Neuronal stem cell (in vitro differentiated cells): ENCODE data around the gene TNRC18.

Experiments
- DNase-seq: peaks from one replicate; pipeline ENCODE4 v3.0.0-alpha.2; 2013; ENCODE audit warnings: low spot score
- H2AFZ ChIP-seq: one replicate; pipeline ENCODE4 v1.6.1; 2013; ENCODE audit warnings: mild to moderate bottlenecking, low read length, inconsistent platforms
- H2AK5ac ChIP-seq: 2 replicates; pipeline ENCODE4 v1.6.1; 2013; ENCODE audit warnings: low read depth, mild to moderate bottlenecking, inconsistent platforms, low read length, moderate library complexity, mixed read lengths
- H2BK120ac ChIP-seq: 2 replicates; pipeline ENCODE4 v1.6.1; 2013; ENCODE audit warnings: low read depth, mild to moderate bottlenecking, inconsistent platforms, low read length, moderate library complexity, mixed read lengths
- H2BK12ac ChIP-seq: one replicate; pipeline ENCODE4 v1.6.1; 2013; ENCODE audit warnings: low read length, inconsistent platforms
- H2BK15ac ChIP-seq: 2 replicates; pipeline ENCODE4 v1.6.1; 2013; ENCODE audit warnings: mild to moderate bottlenecking, low read length, inconsistent platforms, mixed read lengths
- H2BK5ac ChIP-seq: one replicate; pipeline ENCODE4 v1.6.1; 2013; ENCODE audit warnings: inconsistent platforms, mild to moderate bottlenecking, low read length, moderate library complexity
- H3K14ac ChIP-seq: one replicate; pipeline ENCODE4 v1.6.1; 2013; ENCODE audit warnings: low read length, inconsistent platforms
- H3K18ac ChIP-seq: 2 replicates; pipeline ENCODE4 v1.6.1; 2013; ENCODE audit warnings: low read length, inconsistent platforms
- H3K23ac ChIP-seq: 2 replicates; pipeline ENCODE4 v1.6.1; 2013; ENCODE audit warnings: low read depth, mild to moderate bottlenecking, mixed read lengths, low read length, inconsistent platforms; ENCODE audit not compliant: poor library complexity
- H3K27ac ChIP-seq: replicated peaks from 3 replicates; pipeline ENCODE4 v1.5.1; 2013; ENCODE audit warnings: low read length, inconsistent platforms
- H3K27me3 ChIP-seq, 3 experiments: 2 replicates each; pipeline ENCODE4 v1.6.1; 2013; ENCODE audit warnings: low read length in 3 of 3, mild to moderate bottlenecking in 2 of 3, inconsistent platforms in 1 of 3, low read depth in 1 of 3, mixed read lengths in 1 of 3, moderate library complexity in 1 of 3; ENCODE audit not compliant: control insufficient read depth in 3 of 3, insufficient read depth in 3 of 3
- H3K36me3 ChIP-seq, 2 donors: replicated peaks in 1 of 2; 2 replicates each; pipeline ENCODE4 v1.6.1; 2013; ENCODE audit warnings: low read length in 2 of 2; ENCODE audit not compliant: control insufficient read depth in 2 of 2, insufficient read depth in 2 of 2
- H3K4ac ChIP-seq: 2 replicates; pipeline ENCODE4 v1.6.1; 2013; ENCODE audit warnings: inconsistent platforms, mild to moderate bottlenecking, low read length, moderate library complexity
- H3K4me1 ChIP-seq, 2 donors: 1 replicate in 1 of 2; 2 replicates in 1 of 2; pipeline ENCODE4 v1.6.1; 2013; ENCODE audit warnings: low read length in 2 of 2, low read depth in 1 of 2; ENCODE audit not compliant: control insufficient read depth in 2 of 2, insufficient read depth in 1 of 2
- H3K4me2 ChIP-seq: one replicate; pipeline ENCODE4 v1.6.1; 2013; ENCODE audit warnings: mild to moderate bottlenecking, low read length, inconsistent platforms; ENCODE audit not compliant: insufficient read depth, poor library complexity, severe bottlenecking
- H3K4me3 ChIP-seq, 2 donors: 2 replicates each; pipeline ENCODE4 v1.5.1; 2013; ENCODE audit warnings: low read length in 2 of 2, mild to moderate bottlenecking in 2 of 2, inconsistent platforms in 1 of 2, moderate library complexity in 1 of 2
- H3K79me1 ChIP-seq: one replicate; pipeline ENCODE4 v1.6.1; 2013; ENCODE audit warnings: low read depth, mild to moderate bottlenecking, inconsistent platforms, low read length, moderate library complexity
- H3K9ac ChIP-seq: one replicate; pipeline ENCODE4 v1.6.1; 2013; ENCODE audit warnings: mild to moderate bottlenecking, low read depth, low read length, inconsistent platforms; ENCODE audit not compliant: poor library complexity
- H3K9me3 ChIP-seq, 2 donors: replicated peaks in 1 of 2; 2 replicates each; pipeline versions ENCODE3 to v1.6.1; 2013; ENCODE audit warnings: low read length in 2 of 2, mild to moderate bottlenecking in 2 of 2, inconsistent platforms in 1 of 2, low read depth in 1 of 2, mixed read lengths in 1 of 2, moderate library complexity in 1 of 2; ENCODE audit not compliant: control insufficient read depth in 2 of 2, insufficient read depth in 1 of 2
- H4K8ac ChIP-seq: one replicate; pipeline ENCODE4 v1.6.1; 2013; ENCODE audit warnings: low read depth, mild to moderate bottlenecking, inconsistent platforms, low read length, moderate library complexity
- H4K91ac ChIP-seq: one replicate; pipeline ENCODE4 v1.6.1; 2013; ENCODE audit warnings: low read length, low read depth, mild to moderate bottlenecking, inconsistent platforms; ENCODE audit not compliant: poor library complexity
- WGBS, 2 donors: extraction: QIAGEN DNeasy Blood & Tissue Kit; methylation state at CpG; one replicate each; pipeline ENCODE4 v1.1.7; 2013; ENCODE audit warnings: missing lambda C conversion rate in 2 of 2, mixed read lengths in 1 of 2; ENCODE audit not compliant: insufficient read length in 2 of 2, insufficient replicate concordance in 1 of 2; ENCODE audit errors: extremely low coverage in 2 of 2; 5-methylcytosine and 5-hydroxymethylcytosine counted together

The TNRC18 gene

DNA sequence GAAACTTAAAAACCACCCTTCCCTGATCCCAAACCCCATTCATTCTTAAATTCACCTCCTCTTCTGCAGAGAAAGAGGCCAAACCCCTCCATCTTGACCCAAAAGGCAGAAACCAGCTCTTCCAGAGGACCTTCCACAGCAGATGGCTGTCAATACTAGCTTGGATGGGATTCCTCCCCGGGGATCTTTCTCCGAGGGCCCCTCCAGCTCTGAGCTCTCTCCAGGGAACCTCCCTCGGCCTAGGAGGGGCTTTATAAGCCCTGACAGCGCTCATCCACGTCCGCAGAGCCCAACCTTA is 5.4 kb downstream of the TNRC18 start:
- DNase-seq: no peak
- peaks cover 2 to 58% of the 10 kb centered on the region in 2 donors for H3K36me3 ChIP-seq
- no peak overlapping the region for H3K4me3 ChIP-seq

DNA sequence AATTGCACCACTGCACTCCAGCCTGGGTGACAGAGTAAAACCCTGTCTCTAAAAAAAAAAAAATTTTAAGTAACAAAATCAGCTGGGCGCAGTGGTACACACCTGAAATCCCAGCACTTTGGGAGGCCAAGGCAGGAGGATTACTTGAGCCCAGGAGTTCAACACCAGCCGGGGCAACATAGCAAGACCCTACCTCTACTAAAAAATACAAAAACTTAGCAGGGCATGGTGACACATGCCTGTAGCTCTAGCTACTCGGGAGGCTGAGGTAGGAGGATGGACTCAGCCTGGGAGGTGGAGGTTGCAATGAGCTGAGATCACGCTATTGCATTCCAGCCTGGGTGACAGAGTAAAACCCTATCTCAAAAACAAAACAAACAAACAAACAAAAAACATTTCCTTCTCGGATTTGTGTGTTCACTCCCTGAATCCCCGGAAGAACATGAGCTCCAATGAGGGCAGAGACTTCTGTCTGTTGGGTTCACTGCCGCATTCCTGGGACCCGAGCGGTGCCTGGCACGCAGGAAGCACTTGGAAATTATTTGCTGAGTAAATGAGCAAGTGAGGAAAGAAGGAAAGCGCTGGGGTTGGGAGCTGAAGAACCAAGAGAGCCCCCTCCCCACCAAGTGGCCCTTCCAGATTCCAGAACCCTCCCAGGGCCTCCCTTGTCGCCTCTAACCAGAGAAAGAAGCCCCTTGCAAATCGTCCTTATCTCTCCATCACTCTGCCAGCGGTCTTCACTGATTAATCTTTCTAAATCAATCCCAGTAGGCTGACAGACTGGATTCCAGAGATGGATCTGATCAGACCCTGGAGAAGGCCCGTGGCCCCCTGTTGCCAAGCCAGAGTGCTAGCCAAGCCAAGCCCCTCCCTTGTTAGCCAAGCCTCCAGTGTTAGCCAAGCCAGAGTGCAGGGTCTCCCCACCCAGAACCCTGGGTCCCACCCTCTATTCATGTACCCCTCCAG is 6.2 kb downstream of the TNRC18 start:
- Histone ChIP-seq H2BK12ac (peak overlapping the region; percentile 7), H2BK15ac (no peak overlapping the region), H3K18ac (peak overlapping the region; percentile 79), H3K23ac (no peak overlapping the region), H3K27me3 (peaks cover 0 to 2% (median 0%) of the 10 kb centered on the region in 3 experiments), H2BK5ac (peak overlapping the region; percentile 47), H3K4me1 (peaks cover 14 to 26% of the 10 kb centered on the region in 2 donors), H3K79me1 (peaks cover 20% of the 10 kb centered on the region), H2AK5ac (peak overlapping the region; percentile 69), H3K4me2 (no peak overlapping the region), H3K4ac (no peak overlapping the region), H3K4me3 (no peak overlapping the region), H3K27ac (peak overlapping the region; percentile 29), H3K36me3 (peaks cover 2 to 65% of the 10 kb centered on the region in 2 donors), H3K9ac (no peak overlapping the region), H2BK120ac (no peak overlapping the region), H2AFZ (no peak overlapping the region), H4K91ac (no peak overlapping the region), H4K8ac (no peak overlapping the region), H3K9me3 (peaks cover 0 to 5% of the 10 kb centered on the region in 2 donors), H3K14ac (no peak overlapping the region)
- no peak for DNase-seq
- no CpG with 5 or more reads among the region's 15 CpGs for WGBS, 2 donors

More for the DNA sequence above, 5.4 kb downstream of the TNRC18 start:
- H4K8ac ChIP-seq: no peak overlapping the region
- H2AFZ ChIP-seq: no peak overlapping the region
- H3K23ac ChIP-seq: no peak overlapping the region
- peak overlapping the region; percentile 56 for H3K4me2 ChIP-seq
- no peak overlapping the region for H3K9ac ChIP-seq
- peak overlapping the region; percentile 47 for H2BK5ac ChIP-seq
- H2BK12ac ChIP-seq: peak overlapping the region; percentile 7
- no CpG with 5 or more reads among the region's 6 CpGs for WGBS, 2 donors
- no peak overlapping the region for H3K4ac ChIP-seq
- H3K18ac ChIP-seq: peak overlapping the region; percentile 83
- H3K4me1 ChIP-seq: peaks cover 14 to 26% of the 10 kb centered on the region in 2 donors
- H3K14ac ChIP-seq: no peak overlapping the region
- H2AK5ac ChIP-seq: no peak overlapping the region
- H2BK120ac ChIP-seq: no peak overlapping the region
- no peaks in the 10 kb centered on the region for H3K9me3 ChIP-seq
- H2BK15ac ChIP-seq: no peak overlapping the region
- peak overlapping the region; percentile 79 for H3K27ac ChIP-seq
- H3K79me1 ChIP-seq: peaks cover 15% of the 10 kb centered on the region
- no peak overlapping the region for H4K91ac ChIP-seq
- H3K27me3 ChIP-seq: peaks cover 0 to 2% (median 0%) of the 10 kb centered on the region in 3 experiments

DNA sequence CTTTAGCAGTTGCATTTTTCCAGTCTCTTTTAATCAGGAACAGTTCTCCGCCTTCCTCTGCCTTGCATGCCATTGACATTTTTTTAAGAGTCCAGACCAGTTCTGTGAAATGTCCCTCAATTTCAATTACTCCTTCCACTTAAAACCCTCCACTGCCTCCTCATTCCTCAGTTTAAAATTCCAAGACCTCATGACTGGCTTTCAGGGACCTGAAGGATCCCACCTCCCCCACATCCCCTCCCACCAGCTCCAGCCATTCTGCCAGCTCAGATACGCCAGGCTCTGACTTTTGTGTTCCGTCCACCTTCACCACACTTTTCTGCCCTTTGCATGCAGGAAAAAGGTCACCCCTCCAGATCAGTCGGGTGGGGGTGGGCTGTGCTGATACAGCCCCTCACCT is 8.7 kb downstream of the TNRC18 start:
- H3K36me3 ChIP-seq: peaks cover 5 to 69% of the 10 kb centered on the region in 2 donors
- H3K4me1 ChIP-seq: peaks cover 14 to 26% of the 10 kb centered on the region in 2 donors
- no peak overlapping the region for H3K9ac ChIP-seq
- H2BK5ac ChIP-seq: no peak overlapping the region
- no peak overlapping the region for H4K8ac ChIP-seq
- H3K27me3 ChIP-seq: no peaks in the 10 kb centered on the region
- no peak overlapping the region for H2BK120ac ChIP-seq
- no peak overlapping the region for H4K91ac ChIP-seq
- H3K18ac ChIP-seq: peak overlapping the region; percentile 57
- H3K4me3 ChIP-seq: no peak overlapping the region
- H3K79me1 ChIP-seq: peaks cover 14% of the 10 kb centered on the region
- no peak overlapping the region for H3K23ac ChIP-seq
- H3K9me3 ChIP-seq: peaks cover 3 to 18% of the 10 kb centered on the region in 2 donors
- no CpG with 5 or more reads among the region's 4 CpGs for WGBS, 2 donors
- peak overlapping the region; percentile 70 for H3K27ac ChIP-seq
- H2BK15ac ChIP-seq: no peak overlapping the region
- no peak overlapping the region for H2AFZ ChIP-seq
- H3K4me2 ChIP-seq: no peak overlapping the region
- no peak overlapping the region for H2BK12ac ChIP-seq
- H3K4ac ChIP-seq: no peak overlapping the region
- no peak overlapping the region for H2AK5ac ChIP-seq
- no peak for DNase-seq
- H3K14ac ChIP-seq: peak overlapping the region; percentile 38

DNA sequence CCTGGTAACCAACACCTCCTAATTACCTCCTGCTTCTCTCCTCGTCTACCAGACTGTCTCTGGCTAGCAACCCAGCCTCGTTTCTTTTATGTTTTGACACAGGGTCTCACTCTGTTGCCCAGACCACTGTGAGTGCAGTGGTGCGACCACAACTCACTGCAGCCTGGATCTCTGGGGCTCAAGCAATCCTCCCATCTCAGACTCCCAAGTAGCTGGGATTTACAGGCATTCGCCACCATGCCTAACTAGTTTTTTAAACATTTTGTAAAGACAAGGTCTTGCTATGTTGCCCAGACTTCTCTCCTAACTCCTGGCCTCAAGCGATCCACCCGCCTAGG is 10.2 kb downstream of the TNRC18 start:
- no peak overlapping the region for H4K8ac ChIP-seq
- H3K9me3 ChIP-seq: peaks cover 3 to 18% of the 10 kb centered on the region in 2 donors
- no peak overlapping the region for H3K4me2 ChIP-seq
- no peak overlapping the region for H3K27ac ChIP-seq
- H3K9ac ChIP-seq: peak overlapping the region; percentile 30
- H3K36me3 ChIP-seq: peaks cover 5 to 72% of the 10 kb centered on the region in 2 donors
- no peak overlapping the region for H4K91ac ChIP-seq
- peaks cover 13% of the 10 kb centered on the region for H3K79me1 ChIP-seq
- H2BK5ac ChIP-seq: no peak overlapping the region
- H2AK5ac ChIP-seq: no peak overlapping the region
- no peak overlapping the region for H2AFZ ChIP-seq
- no peak overlapping the region for H3K14ac ChIP-seq
- H3K4me3 ChIP-seq: no peak overlapping the region
- H3K4ac ChIP-seq: no peak overlapping the region
- no peak overlapping the region for H2BK12ac ChIP-seq
- peak overlapping the region; percentile 60 for H3K23ac ChIP-seq
- H3K18ac ChIP-seq: peak overlapping the region; percentile 64
- no peaks in the 10 kb centered on the region for H3K27me3 ChIP-seq
- H2BK15ac ChIP-seq: no peak overlapping the region
- no peak for DNase-seq
- H2BK120ac ChIP-seq: peak overlapping the region; percentile 11
- WGBS, 2 donors: no CpG with 5 or more reads among the region's 6 CpGs
- H3K4me1 ChIP-seq: peaks cover 4 to 19% of the 10 kb centered on the region in 2 donors
